Fibroblast of lung (primary cell): ENCODE results near the gene A1CF. TPM values are rescaled to one million over a fixed set of nuclear protein-coding genes. Genes with fewer than 3 reads are reported as not detected.

Source experiments
- DNase-seq, 2 donors: peaks; one replicate each; pipeline versions ENCODE4 v3.0.0 to v3.0.0-alpha.2; 2010; ENCODE audit warnings: low read depth in 2 of 2
- H2AFZ ChIP-seq: 2 replicates; pipeline ENCODE4 v1.5.1; 2012; ENCODE audit warnings: low read length, control low read depth, inconsistent platforms
- H3K27ac ChIP-seq: 2 replicates; pipeline ENCODE4 v1.5.1; 2011; ENCODE audit warnings: low read length, control low read depth; ENCODE audit not compliant: insufficient read depth
- H3K27me3 ChIP-seq: 2 replicates; pipeline ENCODE4 v1.5.1; 2011; ENCODE audit warnings: mild to moderate bottlenecking, low read length; ENCODE audit not compliant: control insufficient read depth, insufficient read depth
- H3K36me3 ChIP-seq: 2 replicates; pipeline ENCODE4 v1.5.1; 2011; ENCODE audit warnings: low read length; ENCODE audit not compliant: control insufficient read depth, insufficient read depth
- H3K4me1 ChIP-seq: 2 replicates; pipeline ENCODE4 v1.5.1; 2011; ENCODE audit warnings: low read length; ENCODE audit not compliant: control insufficient read depth, insufficient read depth; ENCODE audit errors: extremely low read depth
- H3K4me2 ChIP-seq: 2 replicates; pipeline ENCODE4 v1.5.1; 2011; ENCODE audit warnings: low read length, control low read depth; ENCODE audit not compliant: insufficient read depth; ENCODE audit errors: extremely low read depth
- H3K4me3 ChIP-seq, 4 experiments: fragments of 200-600 bp in 1 of 4; sonication (generic) in 1 of 4; replicated peaks in 1 of 4; 2 replicates each; pipeline ENCODE4 v1.5.1; 2011 to 2016; ENCODE audit warnings: low read length in 4 of 4, low read depth in 3 of 4, mild to moderate bottlenecking in 3 of 4, control low read depth in 2 of 4, inconsistent platforms in 1 of 4, mixed read lengths in 1 of 4; ENCODE audit not compliant: insufficient read depth in 1 of 4; ENCODE audit errors: control extremely low read depth in 1 of 4
- H3K79me2 ChIP-seq: 2 replicates; pipeline ENCODE4 v1.5.1; 2012; ENCODE audit warnings: mild to moderate bottlenecking, low read length, inconsistent platforms; ENCODE audit not compliant: control insufficient read depth, insufficient read depth
- H3K9ac ChIP-seq: 2 replicates; pipeline ENCODE4 v1.5.1; 2011; ENCODE audit warnings: mild to moderate bottlenecking, low read length, control low read depth; ENCODE audit not compliant: insufficient read depth
- H3K9me3 ChIP-seq: 2 replicates; pipeline ENCODE4 v1.5.1; 2012; ENCODE audit warnings: low read depth, low read length; ENCODE audit not compliant: control insufficient read depth, insufficient read depth
- H4K20me1 ChIP-seq: 2 replicates; pipeline ENCODE4 v1.5.1; 2011; ENCODE audit warnings: low read length; ENCODE audit not compliant: control insufficient read depth, insufficient read depth; ENCODE audit errors: extremely low read depth
- EZH2 ChIP-seq: IDR thresholded peaks from 2 replicates; pipeline ENCODE4 v1.5.1; 2012; ENCODE audit warnings: low read length, control low read depth, mild to moderate bottlenecking; ENCODE audit errors: missing control alignments
- polyA plus RNA-seq, 2 donors: library from polyadenylated mRNA; depleted of rRNA in 1 of 2; stranded (reverse) in 1 of 2; unstranded in 1 of 2; fragments of >200 nt; gene quantifications; 2 replicates each; pipeline ENCODE4 v1.2.1, GENCODE V29; 2011 to 2012; ENCODE audit warnings: missing spikeins in 1 of 2
- total RNA-seq: library from RNA; depleted of rRNA; stranded (reverse); fragments of >200 nt; gene quantifications from 2 replicates; pipeline ENCODE4 v1.2.1, GENCODE V29; 2014
- TF ChIP-seq, protein P1 (sequence below), 2 donors: IDR thresholded peaks in 1 of 2; conservative IDR thresholded peaks in 1 of 2; 1 replicate in 1 of 2; 2 replicates in 1 of 2; pipeline ENCODE4 v1.5.1; 2011 to 2012; ENCODE audit warnings: low read length in 2 of 2, control low read depth in 1 of 2, inconsistent platforms in 1 of 2, low read depth in 1 of 2, mild to moderate bottlenecking in 1 of 2

Gene A1CF
- total and polyA plus RNA-seq, 2 donors (not counting 1 experiment from before 2014, with no cell fraction given): not detected

GRCh38 chr10:50855461-50855860 is 30.0 kb downstream of the A1CF start:
- Histone ChIP-seq H2AFZ (no peak overlapping the region), H3K27ac (no peak overlapping the region), H3K79me2 (no peaks in the 10 kb centered on the region), H4K20me1 (no peaks in the 10 kb centered on the region), H3K4me1 (peaks cover 2% of the 10 kb centered on the region), H3K4me2 (no peak overlapping the region), H3K9me3 (no peaks in the 10 kb centered on the region), H3K27me3 (peaks cover 3% of the 10 kb centered on the region), H3K9ac (no peak overlapping the region), H3K36me3 (no peaks in the 10 kb centered on the region), H3K4me3 (no peak overlapping the region)
- no peak for TF ChIP-seq EZH2
- TF ChIP-seq, protein P1, sequence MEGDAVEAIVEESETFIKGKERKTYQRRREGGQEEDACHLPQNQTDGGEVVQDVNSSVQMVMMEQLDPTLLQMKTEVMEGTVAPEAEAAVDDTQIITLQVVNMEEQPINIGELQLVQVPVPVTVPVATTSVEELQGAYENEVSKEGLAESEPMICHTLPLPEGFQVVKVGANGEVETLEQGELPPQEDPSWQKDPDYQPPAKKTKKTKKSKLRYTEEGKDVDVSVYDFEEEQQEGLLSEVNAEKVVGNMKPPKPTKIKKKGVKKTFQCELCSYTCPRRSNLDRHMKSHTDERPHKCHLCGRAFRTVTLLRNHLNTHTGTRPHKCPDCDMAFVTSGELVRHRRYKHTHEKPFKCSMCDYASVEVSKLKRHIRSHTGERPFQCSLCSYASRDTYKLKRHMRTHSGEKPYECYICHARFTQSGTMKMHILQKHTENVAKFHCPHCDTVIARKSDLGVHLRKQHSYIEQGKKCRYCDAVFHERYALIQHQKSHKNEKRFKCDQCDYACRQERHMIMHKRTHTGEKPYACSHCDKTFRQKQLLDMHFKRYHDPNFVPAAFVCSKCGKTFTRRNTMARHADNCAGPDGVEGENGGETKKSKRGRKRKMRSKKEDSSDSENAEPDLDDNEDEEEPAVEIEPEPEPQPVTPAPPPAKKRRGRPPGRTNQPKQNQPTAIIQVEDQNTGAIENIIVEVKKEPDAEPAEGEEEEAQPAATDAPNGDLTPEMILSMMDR (conservative IDR thresholded peaks at IDR 0.05 in 1 of 2, IDR thresholded peaks at IDR 0.05 in 1 of 2; ENCODE audit: low read depth in 1 of 2, low read length in 2 of 2): no peak
- DNase-seq: no peak

GRCh38 chr10:50855015-50855414 is 30.4 kb downstream of the A1CF start:
- Histone ChIP-seq H3K79me2 (no peaks in the 10 kb centered on the region), H3K27me3 (peaks cover 3% of the 10 kb centered on the region), H3K36me3 (no peaks in the 10 kb centered on the region), H2AFZ (no peak overlapping the region), H4K20me1 (no peaks in the 10 kb centered on the region), H3K9me3 (no peaks in the 10 kb centered on the region), H3K27ac (no peak overlapping the region), H3K9ac (no peak overlapping the region), H3K4me3 (no peak overlapping the region), H3K4me2 (no peak overlapping the region), H3K4me1 (peaks cover 3% of the 10 kb centered on the region)
- DNase-seq: no peak
- no peak for TF ChIP-seq EZH2
- TF ChIP-seq, protein P1 (conservative IDR thresholded peaks at IDR 0.05 in 1 of 2, IDR thresholded peaks at IDR 0.05 in 1 of 2; ENCODE audit: low read depth in 1 of 2, low read length in 2 of 2): no peak

DNA sequence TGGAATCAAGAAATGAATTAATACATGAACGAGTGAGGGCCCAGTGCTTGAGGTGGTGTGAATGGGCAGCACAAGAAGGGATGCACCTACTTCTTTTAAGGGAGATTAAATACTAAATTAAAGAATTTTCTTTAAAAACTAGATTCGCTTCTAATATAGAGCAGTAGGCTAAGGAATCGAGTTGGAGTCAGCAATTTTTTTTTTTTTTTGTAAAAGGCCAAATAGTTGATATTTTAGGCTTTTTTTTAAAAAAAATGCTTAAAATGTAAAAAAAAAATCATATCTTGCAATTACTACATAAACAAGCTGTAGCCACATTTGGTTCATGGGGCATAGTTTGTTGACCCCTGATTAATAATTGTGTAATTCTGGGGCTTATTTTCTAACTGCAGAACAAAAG is 31.9 kb downstream of the A1CF start:
- no peaks in the 10 kb centered on the region for H4K20me1 ChIP-seq
- no peaks in the 10 kb centered on the region for H3K9me3 ChIP-seq
- no peak overlapping the region for H3K9ac ChIP-seq
- no peak overlapping the region for H3K4me2 ChIP-seq
- H3K36me3 ChIP-seq: no peaks in the 10 kb centered on the region
- H3K27me3 ChIP-seq: no peaks in the 10 kb centered on the region
- TF ChIP-seq EZH2: no peak
- TF ChIP-seq, protein P1 (conservative IDR thresholded peaks at IDR 0.05 in 1 of 2, IDR thresholded peaks at IDR 0.05 in 1 of 2; ENCODE audit: low read depth in 1 of 2, low read length in 2 of 2): no peak
- H3K4me3 ChIP-seq: no peak overlapping the region
- peaks cover 3% of the 10 kb centered on the region for H3K4me1 ChIP-seq
- no peak for DNase-seq
- H3K79me2 ChIP-seq: no peaks in the 10 kb centered on the region
- no peak overlapping the region for H3K27ac ChIP-seq
- H2AFZ ChIP-seq: no peak overlapping the region
